GM12878 (cell line): Measurements from ENCODE around the gene NAALADL1.

Source experiments
- CEBPB ChIP-seq, 2 experiments: fragments of 150-350 bp in 1 of 2; IDR thresholded peaks; 2 replicates each; pipeline ENCODE4 v1.6.1; 2012 to 2014; ENCODE audit warnings: low read depth in 2 of 2, low read length in 2 of 2, borderline replicate concordance in 1 of 2, inconsistent platforms in 1 of 2
- ETV6 ChIP-seq, 2 experiments: fragments of 450-650 bp in 1 of 2; IDR thresholded peaks in 1 of 2; conservative IDR thresholded peaks in 1 of 2; 2 replicates each; pipeline ENCODE4 v1.6.1; 2014; ENCODE audit warnings: antibody characterized with exemption in 1 of 2, borderline replicate concordance in 1 of 2, low read depth in 1 of 2, mild to moderate bottlenecking in 1 of 2, moderate library complexity in 1 of 2
- TF ChIP-seq, protein P1 (sequence below), 3 experiments: IDR thresholded peaks in 2 of 3; conservative IDR thresholded peaks in 1 of 3; 2 replicates each; pipeline ENCODE4 v1.5.1; 2011; ENCODE audit warnings: low read depth in 3 of 3, low read length in 3 of 3, mild to moderate bottlenecking in 3 of 3, control low read depth in 2 of 3, moderate library complexity in 2 of 3, inconsistent platforms in 1 of 3, mixed read lengths in 1 of 3; ENCODE audit not compliant: control insufficient read depth in 2 of 3, insufficient read depth in 1 of 3; ENCODE audit errors: extremely low read depth in 1 of 3
- TF ChIP-seq, protein P2 (sequence below): IDR thresholded peaks from 2 replicates; pipeline ENCODE4 v1.6.1; 2012; ENCODE audit warnings: low read depth, low read length, improper control_type of control experiment

DNA sequence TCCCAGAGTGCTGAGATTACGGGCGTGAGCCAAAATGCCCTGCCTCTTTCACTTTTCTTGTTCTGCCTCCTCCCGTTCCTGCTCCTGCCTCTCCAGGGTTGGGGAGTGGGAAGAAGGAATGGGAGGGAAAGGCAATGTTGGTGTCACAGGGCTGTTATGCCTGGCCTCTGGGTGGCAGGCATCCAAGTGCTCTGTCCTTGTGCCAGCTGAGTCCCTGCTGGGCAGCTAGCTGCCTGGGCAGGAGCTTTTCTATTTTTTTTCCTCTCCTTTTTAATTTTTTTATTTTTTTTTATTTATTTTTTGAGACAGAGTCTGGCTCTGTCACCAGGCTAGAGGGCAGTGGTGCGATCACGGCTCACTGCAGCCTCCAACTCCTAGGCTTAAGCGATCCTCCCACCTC, 21.4 kb downstream of the NAALADL1 start:
- TF ChIP-seq, protein P1, sequence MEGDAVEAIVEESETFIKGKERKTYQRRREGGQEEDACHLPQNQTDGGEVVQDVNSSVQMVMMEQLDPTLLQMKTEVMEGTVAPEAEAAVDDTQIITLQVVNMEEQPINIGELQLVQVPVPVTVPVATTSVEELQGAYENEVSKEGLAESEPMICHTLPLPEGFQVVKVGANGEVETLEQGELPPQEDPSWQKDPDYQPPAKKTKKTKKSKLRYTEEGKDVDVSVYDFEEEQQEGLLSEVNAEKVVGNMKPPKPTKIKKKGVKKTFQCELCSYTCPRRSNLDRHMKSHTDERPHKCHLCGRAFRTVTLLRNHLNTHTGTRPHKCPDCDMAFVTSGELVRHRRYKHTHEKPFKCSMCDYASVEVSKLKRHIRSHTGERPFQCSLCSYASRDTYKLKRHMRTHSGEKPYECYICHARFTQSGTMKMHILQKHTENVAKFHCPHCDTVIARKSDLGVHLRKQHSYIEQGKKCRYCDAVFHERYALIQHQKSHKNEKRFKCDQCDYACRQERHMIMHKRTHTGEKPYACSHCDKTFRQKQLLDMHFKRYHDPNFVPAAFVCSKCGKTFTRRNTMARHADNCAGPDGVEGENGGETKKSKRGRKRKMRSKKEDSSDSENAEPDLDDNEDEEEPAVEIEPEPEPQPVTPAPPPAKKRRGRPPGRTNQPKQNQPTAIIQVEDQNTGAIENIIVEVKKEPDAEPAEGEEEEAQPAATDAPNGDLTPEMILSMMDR (IDR thresholded peaks at IDR 0.05 in 2 of 3, conservative IDR thresholded peaks at IDR 0.05 in 1 of 3; ENCODE audit: control insufficient read depth in 2 of 3, extremely low read depth in 1 of 3, insufficient read depth in 1 of 3, low read depth in 3 of 3, low read length in 3 of 3), result no peak
- TF ChIP-seq ETV6 (conservative IDR thresholded peaks at IDR 0.05 in 1 of 2, IDR thresholded peaks at IDR 0.05 in 1 of 2; ENCODE audit: borderline replicate concordance in 1 of 2, low read depth in 1 of 2) (no peak), CEBPB (IDR thresholded peaks at IDR 0.05; ENCODE audit: borderline replicate concordance in 1 of 2, low read depth in 2 of 2, low read length in 2 of 2) (no peak)
- TF ChIP-seq, protein P2, sequence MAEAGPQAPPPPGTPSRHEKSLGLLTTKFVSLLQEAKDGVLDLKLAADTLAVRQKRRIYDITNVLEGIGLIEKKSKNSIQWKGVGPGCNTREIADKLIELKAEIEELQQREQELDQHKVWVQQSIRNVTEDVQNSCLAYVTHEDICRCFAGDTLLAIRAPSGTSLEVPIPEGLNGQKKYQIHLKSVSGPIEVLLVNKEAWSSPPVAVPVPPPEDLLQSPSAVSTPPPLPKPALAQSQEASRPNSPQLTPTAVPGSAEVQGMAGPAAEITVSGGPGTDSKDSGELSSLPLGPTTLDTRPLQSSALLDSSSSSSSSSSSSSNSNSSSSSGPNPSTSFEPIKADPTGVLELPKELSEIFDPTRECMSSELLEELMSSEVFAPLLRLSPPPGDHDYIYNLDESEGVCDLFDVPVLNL, result no peak
